ENCODE data around the gene SLC12A7.

SLC12A7 gene

GRCh38 chr5:1005249-1005851 is 106.5 kb downstream of the SLC12A7 start:
- Mint-ChIP-seq H3K27me3 (ENCODE audit: low read depth, poor library complexity) (peaks cover 61% of the 10 kb centered on the region), H3K4me3 (peak overlapping the region; percentile 70)

GRCh38 chr5:1004461-1005248 is 107.2 kb downstream of the SLC12A7 start:
- peak; percentile 77 for DNase-seq
- no peaks in the 10 kb centered on the region for H3K9me3 Mint-ChIP-seq
- no peak for TF ChIP-seq CTCF (IDR thresholded peaks at IDR 0.05)
- no peak overlapping the region for H3K27ac Mint-ChIP-seq
- no peaks in the 10 kb centered on the region for H3K36me3 Mint-ChIP-seq (ENCODE audit: low read depth)
- H3K27me3 Mint-ChIP-seq (ENCODE audit: low read depth, poor library complexity), result peaks cover 54% of the 10 kb centered on the region
- peaks cover 15% of the 10 kb centered on the region for H3K4me1 Mint-ChIP-seq
- peak overlapping the region; percentile 73 for H3K4me3 Mint-ChIP-seq

More at GRCh38 chr5:1005249-1005851, 106.5 kb downstream of the SLC12A7 start:
- Mint-ChIP-seq H3K27ac (no peak overlapping the region), H3K36me3 (ENCODE audit: low read depth) (no peaks in the 10 kb centered on the region), H3K4me1 (peaks cover 22% of the 10 kb centered on the region), H3K9me3 (no peaks in the 10 kb centered on the region)
- no peak for TF ChIP-seq CTCF (IDR thresholded peaks at IDR 0.05)
- no peak for DNase-seq

GRCh38 chr5:1003296-1003937 is 108.4 kb downstream of the SLC12A7 start:
- H3K27me3 Mint-ChIP-seq (ENCODE audit: low read depth, poor library complexity), result peaks cover 49% of the 10 kb centered on the region

GRCh38 chr5:1002836-1003235 is 109.0 kb downstream of the SLC12A7 start:
- no peaks in the 10 kb centered on the region for H3K36me3 Mint-ChIP-seq (ENCODE audit: low read depth)
- H3K4me1 Mint-ChIP-seq, result peaks cover 21% of the 10 kb centered on the region
- H3K27ac Mint-ChIP-seq, result no peak overlapping the region
- H3K27me3 Mint-ChIP-seq (ENCODE audit: low read depth, poor library complexity), result peaks cover 44% of the 10 kb centered on the region
- TF ChIP-seq CTCF (IDR thresholded peaks at IDR 0.05), result no peak
- H3K9me3 Mint-ChIP-seq, result no peaks in the 10 kb centered on the region
- no peak for DNase-seq
- no peak overlapping the region for H3K4me3 Mint-ChIP-seq

More at GRCh38 chr5:1003296-1003937, 108.4 kb downstream of the SLC12A7 start:
- peaks cover 21% of the 10 kb centered on the region for H3K4me1 Mint-ChIP-seq
- DNase-seq, result no peak
- H3K4me3 Mint-ChIP-seq, result no peak overlapping the region
- no peak for TF ChIP-seq CTCF (IDR thresholded peaks at IDR 0.05)
- no peaks in the 10 kb centered on the region for H3K36me3 Mint-ChIP-seq (ENCODE audit: low read depth)
- peak overlapping the region; percentile 16 for H3K27ac Mint-ChIP-seq
- H3K9me3 Mint-ChIP-seq, result no peaks in the 10 kb centered on the region

- H3K36me3 Mint-ChIP-seq (ENCODE audit: low read depth), result no peaks in the 10 kb centered on the region
- no peaks in the 10 kb centered on the region for H3K9me3 Mint-ChIP-seq
- peaks cover 19% of the 10 kb centered on the region for H3K4me1 Mint-ChIP-seq
- no peak for TF ChIP-seq CTCF (IDR thresholded peaks at IDR 0.05)
- H3K27ac Mint-ChIP-seq, result no peak overlapping the region
- DNase-seq, result no peak
- no peak overlapping the region for H3K4me3 Mint-ChIP-seq
- peaks cover 38% of the 10 kb centered on the region for H3K27me3 Mint-ChIP-seq (ENCODE audit: low read depth, poor library complexity)
These were observed 109.7 kb downstream of the SLC12A7 start for GRCh38 chr5:1002271-1002546.
